ENCODE data around the gene GCM1.

GRCh38 chr6:53159558-53159957 is 10.9 kb upstream of the GCM1 start:
- no peak for TF ChIP-seq CTCF (IDR thresholded peaks at IDR 0.05 in 4 of 5, conservative IDR thresholded peaks at IDR 0.05 in 1 of 5)
- no peak for TF ChIP-seq POLR2A (IDR thresholded peaks at IDR 0.05)

Data from gastrocnemius medialis (tissue), 4 donors.